Naive thymus-derived CD8-positive, alpha-beta T cell (primary cell): ENCODE measurements around the gene ARFGAP3. TPM values are rescaled to one million over a fixed set of nuclear protein-coding genes. Genes with fewer than 3 reads are reported as not detected.

Experiments
- polyA plus RNA-seq, 3 donors: library from polyadenylated mRNA; unstranded; fragments of 300-500 nt; fragmentation: Illumina TruSeq; gene quantifications; one replicate each; pipeline ENCODE4 v1.2.3, GENCODE V29; 2021
- total RNA-seq, 8 experiments: library from RNA in 2 of 8; stranded (reverse) in 2 of 8; gene quantifications; one replicate each; pipeline ENCODE4 v1.2.3 and lab custom pipeline; 2021 to 2026

The ARFGAP3 gene
- total and polyA plus RNA-seq, 5 experiments from 2014 or later: 22.3 to 44.7 (median 32.9) TPM

Other genes starting within 250 kb of the ARFGAP3 start
- 10 to 100 TPM; 81.1 to 85.8 TPM for gene POLDIP3, start 242.4 kb downstream of the ARFGAP3 start, total RNA-seq
- 10 to 100 TPM; 60.7 to 93.6 (median 70.5) TPM for gene POLDIP3, start 242.4 kb downstream of the ARFGAP3 start, polyA plus RNA-seq
- gene ATP5MGL, start 216.7 kb downstream of the ARFGAP3 start, total RNA-seq: 1 to 10 TPM; 2.6 to 3.0 TPM
- under 1 TPM in 1 of 3 donors, not detected in 2; 0.23 TPM for gene ATP5MGL, start 216.7 kb downstream of the ARFGAP3 start, polyA plus RNA-seq
- gene CYB5R3, start 207.9 kb downstream of the ARFGAP3 start, total RNA-seq: 10 to 100 TPM; 34.7 to 36.5 TPM
- gene CYB5R3, start 207.9 kb downstream of the ARFGAP3 start, polyA plus RNA-seq: 10 to 100 TPM; 37.1 to 70.2 (median 37.9) TPM
- gene A4GALT, start 136.4 kb downstream of the ARFGAP3 start, total RNA-seq: not detected
- not detected for gene A4GALT, start 136.4 kb downstream of the ARFGAP3 start, polyA plus RNA-seq
- gene PACSIN2, start 157.9 kb upstream of the ARFGAP3 start, total RNA-seq: 10 to 100 TPM; 37.6 to 44.9 TPM
- 10 to 100 TPM; 21.9 to 27.8 (median 23.8) TPM for gene PACSIN2, start 157.9 kb upstream of the ARFGAP3 start, polyA plus RNA-seq
- gene TTLL1, start 232.1 kb upstream of the ARFGAP3 start, total RNA-seq: 1 to 10 TPM; 6.6 to 7.3 TPM
- gene TTLL1, start 232.1 kb upstream of the ARFGAP3 start, polyA plus RNA-seq: 10 to 100 TPM; 12.7 to 14.5 (median 12.8) TPM